Upper lobe of right lung (tissue), 1 donor: Measurements from ENCODE around the gene FECH. TPM values are rescaled to one million over a fixed set of nuclear protein-coding genes. Genes with fewer than 3 reads are reported as not detected.

ENCODE experiments used
- ATAC-seq: fragments of 200-7000 bp; cut with Tn5 transposase; one replicate; pipeline ENCODE4 v1.9.1; 2020; ENCODE audit warnings: mild to moderate bottlenecking, moderate library complexity
- DNase-seq: peaks from one replicate; pipeline ENCODE4 v3.0.0-alpha.2; 2020
- H3K27ac ChIP-seq: fragments of 200-600 bp; one replicate; pipeline ENCODE4 v1.8.0; 2022
- H3K27me3 ChIP-seq: fragments of 200-600 bp; one replicate; pipeline ENCODE4 v1.8.0; 2022; ENCODE audit warnings: mild to moderate bottlenecking
- H3K36me3 ChIP-seq: fragments of 200-600 bp; one replicate; pipeline ENCODE4 v1.8.0; 2022
- H3K4me1 ChIP-seq: fragments of 200-600 bp; one replicate; pipeline ENCODE4 v1.8.0; 2022
- H3K4me3 ChIP-seq: fragments of 200-600 bp; one replicate; pipeline ENCODE4 v1.8.0; 2022; ENCODE audit warnings: mild to moderate bottlenecking
- H3K9me3 ChIP-seq: fragments of 200-600 bp; one replicate; pipeline ENCODE4 v1.8.0; 2022
- intact Hi-C: fragments of 100-400 bp; cut with DNase I; formaldehyde crosslinking; loops from one replicate; pipeline ENCODE4 v1.11.0; 2022
- total RNA-seq: library from RNA; stranded (reverse); fragmentation: NEBNext Ultra II Directional; extraction: Animal tissue kit (Norgen Biotek cat#: 25700); gene quantifications from one replicate; pipeline ENCODE4 v1.2.1, GENCODE V29; 2021
- TF ChIP-seq, protein P1 (sequence below): fragments of 200-600 bp; IDR thresholded peaks from one replicate; pipeline ENCODE4 v1.8.0; 2022; ENCODE audit warnings: antibody characterized with exemption
- donor health status: DM: no; HTN: yes; CAD: no; lungs with severe emphysema.

The FECH gene
- total RNA-seq, 1 donor from 2014 or later, result 20.0 TPM

DNA sequence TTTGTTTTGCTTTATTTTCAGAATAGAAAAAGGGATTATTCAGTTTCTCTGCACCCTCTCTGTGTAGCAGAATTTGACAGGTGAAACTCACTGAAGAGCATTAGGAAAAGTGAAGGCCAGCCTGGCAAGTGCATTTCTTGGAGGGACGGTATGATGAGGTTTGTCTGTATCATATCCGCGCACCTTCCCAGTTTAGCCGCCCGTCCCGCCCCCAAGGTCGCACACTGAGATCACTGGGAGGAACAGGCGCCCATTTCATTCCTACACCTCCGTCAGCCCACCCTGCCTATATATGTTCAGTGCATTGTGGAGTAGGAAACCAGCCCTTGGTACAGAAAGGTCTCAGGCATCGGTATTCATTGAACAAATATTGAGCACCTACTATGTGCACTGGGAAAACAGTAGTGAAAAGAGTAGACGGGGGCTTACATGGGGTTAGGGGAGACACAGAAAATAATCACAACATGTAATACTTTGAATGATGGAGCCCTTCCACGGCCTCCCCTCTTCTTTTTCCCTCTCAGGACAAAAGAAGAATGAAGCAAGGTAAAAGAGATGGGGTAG lies 678 bp upstream of the FECH start:
- Histone ChIP-seq H3K9me3 (no peaks in the 10 kb centered on the region), H3K4me1 (peaks cover 14% of the 10 kb centered on the region), H3K36me3 (no peaks in the 10 kb centered on the region), H3K27ac (peak overlapping the region; percentile 83), H3K27me3 (no peaks in the 10 kb centered on the region), H3K4me3 (peak overlapping the region; percentile 71)
- intact Hi-C loops, result no loop called here
- no peak for DNase-seq
- TF ChIP-seq, protein P1, sequence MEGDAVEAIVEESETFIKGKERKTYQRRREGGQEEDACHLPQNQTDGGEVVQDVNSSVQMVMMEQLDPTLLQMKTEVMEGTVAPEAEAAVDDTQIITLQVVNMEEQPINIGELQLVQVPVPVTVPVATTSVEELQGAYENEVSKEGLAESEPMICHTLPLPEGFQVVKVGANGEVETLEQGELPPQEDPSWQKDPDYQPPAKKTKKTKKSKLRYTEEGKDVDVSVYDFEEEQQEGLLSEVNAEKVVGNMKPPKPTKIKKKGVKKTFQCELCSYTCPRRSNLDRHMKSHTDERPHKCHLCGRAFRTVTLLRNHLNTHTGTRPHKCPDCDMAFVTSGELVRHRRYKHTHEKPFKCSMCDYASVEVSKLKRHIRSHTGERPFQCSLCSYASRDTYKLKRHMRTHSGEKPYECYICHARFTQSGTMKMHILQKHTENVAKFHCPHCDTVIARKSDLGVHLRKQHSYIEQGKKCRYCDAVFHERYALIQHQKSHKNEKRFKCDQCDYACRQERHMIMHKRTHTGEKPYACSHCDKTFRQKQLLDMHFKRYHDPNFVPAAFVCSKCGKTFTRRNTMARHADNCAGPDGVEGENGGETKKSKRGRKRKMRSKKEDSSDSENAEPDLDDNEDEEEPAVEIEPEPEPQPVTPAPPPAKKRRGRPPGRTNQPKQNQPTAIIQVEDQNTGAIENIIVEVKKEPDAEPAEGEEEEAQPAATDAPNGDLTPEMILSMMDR, result no peak
- no peak for ATAC-seq

DNA sequence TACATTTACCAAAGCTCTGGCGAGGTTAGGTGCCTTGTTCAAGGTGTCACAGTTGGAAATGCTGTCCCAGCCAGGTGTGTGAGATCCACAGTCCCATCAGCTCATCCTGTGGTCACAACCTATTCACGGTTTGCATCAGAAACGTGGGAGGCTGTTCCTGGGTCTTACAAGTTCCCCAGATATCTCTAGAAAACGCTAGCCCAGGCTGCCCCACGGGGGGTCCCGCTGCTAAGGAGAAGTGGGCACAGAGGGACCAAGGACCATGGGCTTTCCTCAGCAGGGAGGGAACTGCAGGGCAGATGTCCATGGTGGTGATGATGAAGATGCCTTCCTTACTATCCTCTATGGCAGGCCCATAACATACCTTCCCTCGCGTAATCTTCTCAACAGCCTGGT lies 649 bp downstream of the FECH start:
- TF ChIP-seq, protein P1, result no peak
- no peaks in the 10 kb centered on the region for H3K36me3 ChIP-seq
- H3K4me1 ChIP-seq, result peaks cover 14% of the 10 kb centered on the region
- DNase-seq (no peak), ATAC-seq (no peak)
- H3K9me3 ChIP-seq, result no peaks in the 10 kb centered on the region
- peak overlapping the region; percentile 71 for H3K4me3 ChIP-seq
- intact Hi-C loops, result no loop called here
- H3K27me3 ChIP-seq, result no peaks in the 10 kb centered on the region
- H3K27ac ChIP-seq, result peak overlapping the region; percentile 83

DNA sequence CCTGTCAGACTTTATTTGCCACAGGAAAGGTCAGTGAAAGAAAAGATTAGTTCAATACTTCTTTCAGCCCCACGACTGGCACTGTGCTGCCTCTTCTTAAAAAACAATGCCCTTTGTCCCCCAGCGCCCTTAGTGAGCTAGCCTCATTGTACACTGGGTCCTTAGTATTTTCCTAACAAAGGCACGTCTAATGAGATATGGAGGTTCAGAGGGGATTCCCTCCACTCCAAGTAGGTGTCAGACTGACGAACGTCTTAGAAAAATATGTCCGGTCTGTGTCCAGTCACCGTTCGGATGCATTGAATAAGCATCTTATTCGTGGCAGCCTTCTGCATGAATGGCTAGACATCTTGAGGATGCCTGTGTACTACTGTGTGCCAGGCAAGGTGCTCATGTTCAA lies 1.1 kb downstream of the FECH start:
- intact Hi-C loops, result no loop called here

DNA sequence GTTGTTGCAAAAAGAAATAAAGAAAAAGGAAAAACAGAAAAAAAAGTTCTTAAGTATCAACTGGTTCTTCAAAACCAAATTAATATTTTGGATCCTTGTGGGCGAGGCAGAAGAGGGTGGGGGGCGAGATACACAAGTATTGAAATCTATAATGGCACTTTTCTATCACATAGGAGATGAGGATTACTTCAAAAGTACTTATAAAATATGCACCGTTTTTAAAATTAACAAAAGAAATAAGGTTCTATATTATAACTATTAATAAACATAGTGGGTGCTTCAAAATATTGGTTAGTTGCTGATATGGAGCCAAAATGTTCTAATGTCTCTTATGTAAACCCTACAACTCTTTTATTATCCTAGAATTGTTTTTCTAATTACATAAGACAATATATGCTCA lies 2.1 kb downstream of the FECH start:
- ATAC-seq, result no peak

More for the DNA sequence above, 1.1 kb downstream of the FECH start:
- no peaks in the 10 kb centered on the region for H3K9me3 ChIP-seq
- TF ChIP-seq, protein P1, result no peak
- H3K27ac ChIP-seq, result no peak overlapping the region
- H3K4me1 ChIP-seq, result peaks cover 14% of the 10 kb centered on the region
- H3K36me3 ChIP-seq, result no peaks in the 10 kb centered on the region
- no peak for DNase-seq
- no peaks in the 10 kb centered on the region for H3K27me3 ChIP-seq
- peak overlapping the region; percentile 71 for H3K4me3 ChIP-seq
- ATAC-seq, result no peak

DNA sequence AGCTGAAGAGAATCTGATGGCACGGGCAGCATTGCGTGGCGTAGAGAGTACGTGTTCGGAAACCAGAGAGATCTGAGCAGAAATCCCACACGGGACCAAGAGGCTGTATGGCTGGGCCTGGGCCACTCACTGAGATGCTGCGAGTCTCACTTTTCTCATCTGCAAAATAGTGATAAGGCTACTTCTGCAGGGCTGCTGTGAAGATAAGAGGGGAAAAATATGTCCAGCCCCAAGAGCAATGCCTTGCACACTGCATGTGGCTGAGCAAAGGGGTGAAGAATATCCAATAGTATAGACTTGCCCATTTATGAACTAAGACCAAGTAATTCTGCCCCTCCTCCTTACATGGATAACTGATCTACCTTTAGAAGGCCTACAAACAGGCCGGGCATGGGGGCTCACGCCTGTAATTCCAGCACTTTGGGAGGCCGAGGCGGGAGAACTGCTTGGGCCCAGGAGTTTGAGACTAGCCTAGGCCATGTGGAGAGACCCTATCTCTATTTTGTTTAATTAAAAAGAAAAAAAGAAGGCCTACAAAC lies 3.1 kb downstream of the FECH start:
- intact Hi-C loops, result no loop called here
- peaks cover 14% of the 10 kb centered on the region for H3K4me1 ChIP-seq
- no peaks in the 10 kb centered on the region for H3K9me3 ChIP-seq
- H3K27me3 ChIP-seq, result no peaks in the 10 kb centered on the region
- TF ChIP-seq, protein P1, result no peak
- no peak for ATAC-seq
- H3K36me3 ChIP-seq, result peaks cover 17% of the 10 kb centered on the region
- no peak overlapping the region for H3K27ac ChIP-seq
- DNase-seq, result no peak
- H3K4me3 ChIP-seq, result no peak overlapping the region

More for the DNA sequence above, 2.1 kb downstream of the FECH start:
- no peak for DNase-seq
- Histone ChIP-seq H3K9me3 (no peaks in the 10 kb centered on the region), H3K27ac (no peak overlapping the region), H3K36me3 (peaks cover 7% of the 10 kb centered on the region), H3K27me3 (no peaks in the 10 kb centered on the region), H3K4me1 (peaks cover 14% of the 10 kb centered on the region), H3K4me3 (no peak overlapping the region)
- TF ChIP-seq, protein P1, result no peak
- intact Hi-C loops, result no loop called here
